H9 (cell line): Measurements from ENCODE around the gene SORBS1. TPM values are rescaled to one million over a fixed set of nuclear protein-coding genes. Genes with fewer than 3 reads are reported as not detected.

Experiments used
- DNase-seq: peaks from one replicate; pipeline ENCODE4 v3.0.0-alpha.2; 2017
- H2AFZ ChIP-seq: one replicate; pipeline ENCODE4 v1.6.1; 2013; ENCODE audit warnings: mild to moderate bottlenecking, low read length, control low read depth, moderate library complexity
- H2AK5ac ChIP-seq: 2 replicates; pipeline ENCODE4 v1.6.1; 2013; ENCODE audit warnings: low read length, control low read depth, mixed read lengths; ENCODE audit not compliant: insufficient read length
- H2BK120ac ChIP-seq: one replicate; pipeline ENCODE4 v1.6.1; 2013; ENCODE audit warnings: low read depth, mild to moderate bottlenecking, low read length, control low read depth, inconsistent platforms; ENCODE audit not compliant: poor library complexity, severe bottlenecking
- H2BK12ac ChIP-seq: 2 replicates; pipeline ENCODE4 v1.6.1; 2013; ENCODE audit warnings: low read length, control low read depth, mixed read lengths, low read depth; ENCODE audit not compliant: insufficient read length
- H2BK15ac ChIP-seq: 2 replicates; pipeline ENCODE4 v1.6.1; 2013; ENCODE audit warnings: low read depth, low read length, control low read depth
- H2BK20ac ChIP-seq: one replicate; pipeline ENCODE4 v1.6.1; 2013; ENCODE audit warnings: low read depth, mild to moderate bottlenecking, low read length, control low read depth, inconsistent platforms; ENCODE audit not compliant: poor library complexity, severe bottlenecking
- H2BK5ac ChIP-seq: 2 replicates; pipeline ENCODE4 v1.6.1; 2013; ENCODE audit warnings: low read length, control low read depth, mixed read lengths; ENCODE audit not compliant: insufficient read length
- H3K14ac ChIP-seq: 2 replicates; pipeline ENCODE4 v1.6.1; 2013; ENCODE audit warnings: low read length, control low read depth; ENCODE audit not compliant: insufficient read depth
- H3K18ac ChIP-seq: 2 replicates; pipeline ENCODE4 v1.6.1; 2013; ENCODE audit warnings: low read depth, mild to moderate bottlenecking, mixed read lengths, low read length, control low read depth; ENCODE audit not compliant: insufficient read length
- H3K23ac ChIP-seq: 2 replicates; pipeline ENCODE4 v1.6.1; 2013; ENCODE audit warnings: low read length, control low read depth, mixed read lengths, low read depth; ENCODE audit not compliant: insufficient read length
- H3K23me2 ChIP-seq: 2 replicates; pipeline ENCODE4 v1.6.1; 2013; ENCODE audit warnings: low read depth, mild to moderate bottlenecking, mixed read lengths, low read length, control low read depth; ENCODE audit not compliant: insufficient read length, poor library complexity, severe bottlenecking
- H3K27ac ChIP-seq: 2 replicates; pipeline ENCODE4 v1.5.1; 2013; ENCODE audit warnings: low read length, control low read depth, mixed read lengths, low read depth; ENCODE audit not compliant: insufficient read length
- H3K27me3 ChIP-seq: 2 replicates; pipeline ENCODE4 v1.6.1; 2013; ENCODE audit warnings: low read length, control low read depth, inconsistent platforms; ENCODE audit not compliant: insufficient read depth
- H3K4ac ChIP-seq: 2 replicates; pipeline ENCODE4 v1.6.1; 2013; ENCODE audit warnings: low read depth, mild to moderate bottlenecking, control low read depth, inconsistent platforms, low read length, moderate library complexity
- H3K4me1 ChIP-seq: 2 replicates; pipeline ENCODE4 v1.6.1; 2013; ENCODE audit warnings: low read length, control low read depth, inconsistent platforms; ENCODE audit not compliant: insufficient read depth
- H3K4me2 ChIP-seq: 2 replicates; pipeline ENCODE4 v1.6.1; 2013; ENCODE audit warnings: low read length, control low read depth, mixed read lengths; ENCODE audit not compliant: insufficient read length, insufficient read depth
- H3K56ac ChIP-seq: 2 replicates; pipeline ENCODE4 v1.6.1; 2013; ENCODE audit warnings: low read depth, mild to moderate bottlenecking, mixed read lengths, low read length, control low read depth; ENCODE audit not compliant: insufficient read length
- H3K79me1 ChIP-seq: 2 replicates; pipeline ENCODE4 v1.6.1; 2013; ENCODE audit warnings: low read depth, mild to moderate bottlenecking, moderate library complexity, low read length, control low read depth, inconsistent platforms; ENCODE audit not compliant: insufficient read depth, poor library complexity, severe bottlenecking
- H3K79me2 ChIP-seq: 2 replicates; pipeline ENCODE4 v1.6.1; 2013; ENCODE audit warnings: low read length, control low read depth, inconsistent platforms; ENCODE audit not compliant: insufficient read depth
- H3K9ac ChIP-seq: 2 replicates; pipeline ENCODE4 v1.6.1; 2013; ENCODE audit warnings: low read length, control low read depth, mixed read lengths; ENCODE audit not compliant: insufficient read length; ENCODE audit errors: extremely low read depth
- H3K9me3 ChIP-seq: one replicate; pipeline ENCODE4 v1.6.1; 2013; ENCODE audit warnings: low read depth, low read length, inconsistent platforms; ENCODE audit not compliant: control insufficient read depth
- H3T11ph ChIP-seq: one replicate; pipeline ENCODE4 v1.6.1; 2013; ENCODE audit warnings: mild to moderate bottlenecking, low read length, control low read depth, inconsistent platforms
- H4K20me1 ChIP-seq: one replicate; pipeline ENCODE4 v1.6.1; 2013; ENCODE audit not compliant: control insufficient read depth, insufficient read length, insufficient read depth
- H4K5ac ChIP-seq: 2 replicates; pipeline ENCODE4 v1.6.1; 2013; ENCODE audit warnings: low read depth, mild to moderate bottlenecking, mixed read lengths, low read length, control low read depth; ENCODE audit not compliant: insufficient read length
- H4K8ac ChIP-seq: replicated peaks from 2 replicates; pipeline ENCODE4 v1.6.1; 2013; ENCODE audit warnings: low read length, control low read depth, mixed read lengths, low read depth; ENCODE audit not compliant: insufficient read length
- H4K91ac ChIP-seq: 2 replicates; pipeline ENCODE4 v1.6.1; 2013; ENCODE audit warnings: low read depth, mild to moderate bottlenecking, moderate library complexity, mixed read lengths, low read length, control low read depth; ENCODE audit not compliant: insufficient read length
- H3K27ac Mint-ChIP-seq, 3 experiments: 2 replicates in 2 of 3; 3 replicates in 1 of 3; pipeline ENCODE4 v1.8.0; 2020 to 2021; ENCODE audit warnings: mixed read lengths in 3 of 3, mild to moderate bottlenecking in 1 of 3, moderate library complexity in 1 of 3
- H3K27me3 Mint-ChIP-seq: 2 replicates; pipeline ENCODE4 v1.8.0; 2021; ENCODE audit warnings: low read depth, mild to moderate bottlenecking, moderate library complexity, mixed read lengths
- H3K36me3 Mint-ChIP-seq, 3 experiments: 2 replicates in 2 of 3; 3 replicates in 1 of 3; pipeline ENCODE4 v1.8.0; 2020 to 2021; ENCODE audit warnings: low read depth in 3 of 3, mixed read lengths in 3 of 3; ENCODE audit not compliant: insufficient read depth in 1 of 3
- H3K4me1 Mint-ChIP-seq, 2 experiments: 2 replicates each; pipeline ENCODE4 v1.8.0; 2020; ENCODE audit warnings: mixed read lengths in 2 of 2
- H3K4me3 Mint-ChIP-seq, 2 experiments: 2 replicates in 1 of 2; 3 replicates in 1 of 2; pipeline ENCODE4 v1.8.0; 2020 to 2021; ENCODE audit warnings: mild to moderate bottlenecking in 2 of 2, mixed read lengths in 2 of 2, moderate library complexity in 1 of 2
- H3K9me3 Mint-ChIP-seq, 2 experiments: 2 replicates in 1 of 2; 3 replicates in 1 of 2; pipeline ENCODE4 v1.8.0; 2020; ENCODE audit warnings: mild to moderate bottlenecking in 2 of 2, mixed read lengths in 2 of 2, moderate library complexity in 1 of 2
- WGBS: extraction: QIAGEN DNeasy Blood & Tissue Kit; methylation state at CpG from one replicate; pipeline ENCODE4 v1.1.7; 2013; ENCODE audit warnings: missing lambda C conversion rate, low lambda C conversion rate, mixed read lengths; ENCODE audit not compliant: insufficient read length; ENCODE audit errors: extremely low coverage; 5-methylcytosine and 5-hydroxymethylcytosine counted together
- total RNA-seq: library from RNA; stranded (reverse); gene quantifications from 2 replicates; pipeline ENCODE4 v1.2.1, GENCODE V29; 2021
- TF ChIP-seq, protein P1 (sequence below): fragments of 200-600 bp; sonication (generic); conservative IDR thresholded peaks from 3 replicates; pipeline ENCODE4 v1.8.0; 2021; ENCODE audit warnings: antibody characterized with exemption, mild to moderate bottlenecking

SORBS1 gene
- total RNA-seq, 1 experiment from 2014 or later = 24.3 TPM

DNA sequence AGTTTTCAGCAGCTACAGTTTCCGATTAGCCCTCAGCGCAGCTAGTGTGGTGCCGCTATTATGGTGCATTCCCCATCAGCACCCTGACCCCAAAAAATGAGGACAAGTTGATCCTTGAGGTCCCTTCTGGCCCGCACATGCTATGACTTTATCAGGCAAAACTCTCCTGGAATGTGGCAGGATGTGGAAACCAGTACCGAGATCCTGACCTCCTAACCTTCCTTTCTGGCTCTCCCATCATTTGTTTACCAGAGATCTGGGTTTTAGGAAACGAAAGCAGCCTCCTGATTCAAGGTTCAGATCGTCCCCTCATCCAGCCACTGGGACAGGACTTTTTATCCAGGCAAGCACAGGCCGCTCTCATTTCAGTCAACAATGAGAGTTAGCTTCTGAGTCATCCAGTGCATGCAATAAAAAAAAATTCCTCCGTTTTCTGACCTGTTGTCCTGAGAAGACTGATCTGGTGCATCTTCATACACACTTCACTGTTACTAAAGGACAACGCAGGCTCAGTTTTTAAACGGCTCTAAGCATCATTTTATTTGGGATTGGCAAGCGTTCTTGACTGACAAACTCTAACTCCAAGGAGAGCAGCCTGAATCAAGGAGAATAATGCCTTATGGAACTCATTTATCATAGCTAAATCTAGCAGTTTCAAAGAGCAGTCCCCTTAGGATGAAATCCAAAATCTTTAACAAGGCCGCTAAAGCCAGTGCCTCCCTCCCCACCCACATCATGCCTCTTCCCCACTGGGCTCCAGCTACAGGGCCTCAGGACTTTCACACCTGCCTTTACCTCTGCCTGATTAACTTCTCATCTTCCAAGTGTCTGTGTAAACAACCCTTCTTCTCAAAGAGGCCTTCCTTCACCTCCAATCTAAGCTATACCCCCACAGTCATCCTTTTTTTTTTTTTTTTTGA is 287.5 kb downstream of the SORBS1 start:
- no peak overlapping the region for H3K9ac ChIP-seq
- H3K9me3 ChIP-seq = no peaks in the 10 kb centered on the region
- H3K18ac ChIP-seq = no peak overlapping the region
- H3K23me2 ChIP-seq = no peaks in the 10 kb centered on the region
- WGBS = no CpG with 5 or more reads among the region's 13 CpGs
- DNase-seq = no peak
- peaks cover 2% of the 10 kb centered on the region; the same call in 1 of the 2 replicates for H3K4me1 ChIP-seq
- no peak overlapping the region for H2BK5ac ChIP-seq
- no peak overlapping the region for H2AFZ ChIP-seq
- no peak overlapping the region for H3K27ac ChIP-seq
- no peak overlapping the region for H2BK20ac ChIP-seq
- TF ChIP-seq, protein P1, sequence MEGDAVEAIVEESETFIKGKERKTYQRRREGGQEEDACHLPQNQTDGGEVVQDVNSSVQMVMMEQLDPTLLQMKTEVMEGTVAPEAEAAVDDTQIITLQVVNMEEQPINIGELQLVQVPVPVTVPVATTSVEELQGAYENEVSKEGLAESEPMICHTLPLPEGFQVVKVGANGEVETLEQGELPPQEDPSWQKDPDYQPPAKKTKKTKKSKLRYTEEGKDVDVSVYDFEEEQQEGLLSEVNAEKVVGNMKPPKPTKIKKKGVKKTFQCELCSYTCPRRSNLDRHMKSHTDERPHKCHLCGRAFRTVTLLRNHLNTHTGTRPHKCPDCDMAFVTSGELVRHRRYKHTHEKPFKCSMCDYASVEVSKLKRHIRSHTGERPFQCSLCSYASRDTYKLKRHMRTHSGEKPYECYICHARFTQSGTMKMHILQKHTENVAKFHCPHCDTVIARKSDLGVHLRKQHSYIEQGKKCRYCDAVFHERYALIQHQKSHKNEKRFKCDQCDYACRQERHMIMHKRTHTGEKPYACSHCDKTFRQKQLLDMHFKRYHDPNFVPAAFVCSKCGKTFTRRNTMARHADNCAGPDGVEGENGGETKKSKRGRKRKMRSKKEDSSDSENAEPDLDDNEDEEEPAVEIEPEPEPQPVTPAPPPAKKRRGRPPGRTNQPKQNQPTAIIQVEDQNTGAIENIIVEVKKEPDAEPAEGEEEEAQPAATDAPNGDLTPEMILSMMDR = no peak
- Mint-ChIP-seq H3K36me3 (peaks cover 0 to 30% (median 28%) of the 10 kb centered on the region in 3 experiments; a peak in 5 of 7 replicates), H3K4me1 (peaks cover 33 to 41% of the 10 kb centered on the region in 2 experiments), H3K9me3 (no peaks in the 10 kb centered on the region), H3K27me3 (no peaks in the 10 kb centered on the region), H3K4me3 (no peak overlapping the region), H3K27ac (peak overlapping the region; percentile 28 to 93 (median 89); a peak in 5 of 7 replicates)
- peaks cover 9% of the 10 kb centered on the region; the same call in 1 of the 2 replicates for H3K79me2 ChIP-seq
- H3K4me2 ChIP-seq = no peak overlapping the region
- no peaks in the 10 kb centered on the region for H4K20me1 ChIP-seq
- no peak overlapping the region for H4K91ac ChIP-seq
- H2AK5ac ChIP-seq = no peak overlapping the region
- no peak overlapping the region for H2BK120ac ChIP-seq
- no peak overlapping the region for H2BK12ac ChIP-seq
- H3T11ph ChIP-seq = no peak overlapping the region
- no peak overlapping the region for H4K5ac ChIP-seq
- H3K27me3 ChIP-seq = no peaks in the 10 kb centered on the region
- no peak overlapping the region for H3K23ac ChIP-seq
- no peak overlapping the region for H3K14ac ChIP-seq
- H2BK15ac ChIP-seq = no peak overlapping the region
- H3K56ac ChIP-seq = no peak overlapping the region
- H3K79me1 ChIP-seq = peaks cover 4% of the 10 kb centered on the region
- no peak overlapping the region for H3K4ac ChIP-seq
- H4K8ac ChIP-seq = no peak overlapping the region
